Astrocyte (in vitro differentiated cells and primary cell): Measurements from ENCODE around the gene DENND4B. TPM values are rescaled to one million over a fixed set of nuclear protein-coding genes. Genes with fewer than 3 reads are reported as not detected.
A peak's percentile ranks its signal among the peaks of the same experiment; 100 is the strongest.

Experiments used
- DNase-seq: peaks from one replicate; pipeline ENCODE4 v3.0.0-alpha.2; 2010; ENCODE audit warnings: low read depth
- FAIRE-seq: peaks from 2 replicates; lab custom pipeline; 2011; peaks lifted over from hg19 to GRCh38; lab: Jason Lieb, UNC
- H2AFZ ChIP-seq: 2 replicates; pipeline ENCODE4 v1.6.0; 2012; ENCODE audit warnings: low read depth, low read length, inconsistent platforms
- H3K27ac ChIP-seq: 2 replicates; pipeline ENCODE4 v1.5.1; 2011; ENCODE audit warnings: low read depth, low read length, inconsistent platforms
- H3K27me3 ChIP-seq: 2 replicates; pipeline ENCODE4 v1.6.0; 2011; ENCODE audit warnings: low read length, inconsistent platforms; ENCODE audit not compliant: insufficient read depth
- H3K36me3 ChIP-seq: 2 replicates; pipeline ENCODE4 v1.5.1; 2011; ENCODE audit warnings: low read length, inconsistent platforms; ENCODE audit not compliant: insufficient read depth
- H3K4me1 ChIP-seq: 2 replicates; pipeline ENCODE4 v1.5.1; 2011; ENCODE audit warnings: low read length, inconsistent platforms; ENCODE audit not compliant: insufficient read depth
- H3K4me2 ChIP-seq: 2 replicates; pipeline ENCODE4 v1.6.0; 2012; ENCODE audit warnings: low read length, inconsistent platforms
- H3K4me3 ChIP-seq: 2 replicates; pipeline ENCODE4 v1.5.1; 2011; ENCODE audit warnings: low read depth, mild to moderate bottlenecking, low read length, inconsistent platforms; ENCODE audit not compliant: insufficient read depth
- H3K79me2 ChIP-seq: 2 replicates; pipeline ENCODE4 v1.6.0; 2012; ENCODE audit warnings: mild to moderate bottlenecking, low read length, inconsistent platforms; ENCODE audit not compliant: insufficient read depth
- H3K9ac ChIP-seq: 2 replicates; pipeline ENCODE4 v1.6.0; 2012; ENCODE audit warnings: mild to moderate bottlenecking, low read length, inconsistent platforms
- H3K9me3 ChIP-seq: 2 replicates; pipeline ENCODE4 v1.5.1; 2012; ENCODE audit warnings: low read depth, mild to moderate bottlenecking, low read length, inconsistent platforms; ENCODE audit not compliant: insufficient read depth
- H4K20me1 ChIP-seq: 2 replicates; pipeline ENCODE4 v1.6.0; 2012; ENCODE audit warnings: low read length, inconsistent platforms; ENCODE audit not compliant: insufficient read depth
- H3K27ac Mint-ChIP-seq: one replicate; pipeline ENCODE4 v1.8.0; 2021; ENCODE audit warnings: mild to moderate bottlenecking, mixed read lengths; ENCODE audit not compliant: unreplicated experiment
- H3K27me3 Mint-ChIP-seq: one replicate; pipeline ENCODE4 v1.8.0; 2021; ENCODE audit warnings: low read depth, mixed read lengths; ENCODE audit not compliant: unreplicated experiment
- H3K36me3 Mint-ChIP-seq: one replicate; pipeline ENCODE4 v1.8.0; 2021; ENCODE audit warnings: low read depth, mixed read lengths; ENCODE audit not compliant: unreplicated experiment
- H3K4me1 Mint-ChIP-seq: one replicate; pipeline ENCODE4 v1.8.0; 2021; ENCODE audit warnings: low read depth, mixed read lengths; ENCODE audit not compliant: unreplicated experiment
- H3K4me3 Mint-ChIP-seq: one replicate; pipeline ENCODE4 v1.8.0; 2021; ENCODE audit warnings: mild to moderate bottlenecking, moderate library complexity, mixed read lengths; ENCODE audit not compliant: unreplicated experiment
- H3K9me3 Mint-ChIP-seq: one replicate; pipeline ENCODE4 v1.8.0; 2021; ENCODE audit warnings: mild to moderate bottlenecking, mixed read lengths; ENCODE audit not compliant: unreplicated experiment
- EZH2 ChIP-seq: IDR thresholded peaks from 2 replicates; pipeline ENCODE4 v1.6.1; 2012; ENCODE audit warnings: mild to moderate bottlenecking, low read length, inconsistent platforms; ENCODE audit not compliant: insufficient read depth
- total RNA-seq: library from RNA; stranded (reverse); gene quantifications from 2 replicates; pipeline ENCODE4 v1.2.1, GENCODE V29; 2021
- TF ChIP-seq, protein P1 (sequence below): IDR thresholded peaks from 2 replicates; pipeline ENCODE4 v1.5.1; 2011; ENCODE audit warnings: low read depth, mild to moderate bottlenecking, inconsistent platforms, low read length, moderate library complexity; ENCODE audit not compliant: insufficient read depth

Gene DENND4B
- total RNA-seq, 1 donor from 2014 or later = 31.3 TPM

DNA sequence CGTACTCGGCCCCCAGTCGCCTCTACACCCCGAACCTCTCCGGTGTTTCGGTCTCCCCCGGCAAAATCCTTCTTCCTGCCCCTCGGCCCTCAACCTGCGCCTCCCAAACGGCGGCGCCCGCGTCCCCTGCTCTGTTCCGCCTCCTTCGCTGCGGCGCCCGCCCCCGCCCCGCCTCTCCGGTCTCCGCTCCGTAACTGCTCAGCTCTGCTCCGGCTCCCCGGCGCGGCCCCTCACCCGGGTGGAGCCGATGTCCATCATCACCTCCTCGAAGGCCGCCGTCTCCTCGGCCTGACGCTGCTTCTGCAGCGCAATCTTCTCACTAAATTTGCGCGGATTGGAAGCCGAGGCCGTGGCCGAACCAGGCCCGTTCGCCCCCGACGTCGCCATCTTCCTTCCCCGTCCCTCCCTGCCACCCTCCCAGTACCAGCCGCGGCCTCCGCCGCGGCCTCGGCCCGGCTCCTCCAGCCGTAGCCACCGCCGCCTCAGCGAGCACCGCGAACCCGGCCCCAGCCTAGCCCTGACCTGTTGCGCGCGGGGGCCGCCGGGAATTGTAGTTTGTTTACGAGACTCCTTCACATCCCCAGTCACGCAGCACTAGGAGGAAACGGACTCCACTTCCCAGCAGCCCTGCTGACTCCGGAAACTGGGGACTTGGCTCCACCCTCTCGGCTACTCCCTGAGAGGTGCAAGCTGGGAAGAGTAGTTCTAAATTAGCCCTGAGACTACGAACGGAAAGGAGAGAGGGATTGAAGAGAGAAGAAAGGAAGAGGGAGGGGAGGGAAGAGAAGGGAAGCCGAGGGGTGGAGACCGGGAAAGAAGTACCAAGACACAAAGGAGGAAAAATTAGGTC is 11.8 kb upstream of the DENND4B start, which contains the start of gene CRTC2:
Gene CRTC2 (minus strand): TSS at position 502 of the 850 bp plus-strand sequence. CDS start 115 bp downstream, at position 387.
- H3K79me2 ChIP-seq = peaks cover 77% of the 10 kb centered on the region
- peaks cover 54% of the 10 kb centered on the region for H4K20me1 ChIP-seq

DNA sequence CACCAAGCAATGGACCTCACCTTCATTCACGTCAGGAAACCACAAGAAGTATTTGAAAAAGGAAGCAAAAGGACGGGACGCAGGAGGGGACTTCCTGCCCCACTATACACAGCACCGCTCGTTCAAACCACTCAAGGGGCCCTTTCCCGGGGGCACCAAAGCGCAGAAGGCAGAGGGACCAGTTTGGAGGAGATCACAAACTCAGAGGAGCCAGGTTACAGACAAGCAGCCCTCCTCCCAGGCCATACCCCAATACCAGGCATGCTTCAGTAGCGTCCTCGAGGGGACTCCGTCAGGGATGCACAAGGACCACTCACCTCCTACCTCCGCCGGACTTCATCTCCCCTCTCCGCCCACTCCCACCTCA is 11.2 kb upstream of the DENND4B start:
- Mint-ChIP-seq H3K4me1 (peaks cover 37% of the 10 kb centered on the region), H3K36me3 (peaks cover 9% of the 10 kb centered on the region), H3K4me3 (peak overlapping the region; percentile 99), H3K27me3 (no peaks in the 10 kb centered on the region), H3K9me3 (no peaks in the 10 kb centered on the region), H3K27ac (peak overlapping the region; percentile 94)
- no peaks in the 10 kb centered on the region for H3K36me3 ChIP-seq
- no peaks in the 10 kb centered on the region for H3K27me3 ChIP-seq
- peaks cover 74% of the 10 kb centered on the region for H3K79me2 ChIP-seq
- H3K4me2 ChIP-seq = peak overlapping the region; percentile 97
- peaks cover 56% of the 10 kb centered on the region for H4K20me1 ChIP-seq
- H2AFZ ChIP-seq = peak overlapping the region; percentile 76
- peak; percentile 20 for DNase-seq
- peak overlapping the region; percentile 91 for H3K9ac ChIP-seq
- peaks cover 27% of the 10 kb centered on the region for H3K4me1 ChIP-seq
- peak overlapping the region; percentile 81 for H3K4me3 ChIP-seq
- no peak for FAIRE-seq
- peak overlapping the region; percentile 72 for H3K27ac ChIP-seq
- TF ChIP-seq, protein P1, sequence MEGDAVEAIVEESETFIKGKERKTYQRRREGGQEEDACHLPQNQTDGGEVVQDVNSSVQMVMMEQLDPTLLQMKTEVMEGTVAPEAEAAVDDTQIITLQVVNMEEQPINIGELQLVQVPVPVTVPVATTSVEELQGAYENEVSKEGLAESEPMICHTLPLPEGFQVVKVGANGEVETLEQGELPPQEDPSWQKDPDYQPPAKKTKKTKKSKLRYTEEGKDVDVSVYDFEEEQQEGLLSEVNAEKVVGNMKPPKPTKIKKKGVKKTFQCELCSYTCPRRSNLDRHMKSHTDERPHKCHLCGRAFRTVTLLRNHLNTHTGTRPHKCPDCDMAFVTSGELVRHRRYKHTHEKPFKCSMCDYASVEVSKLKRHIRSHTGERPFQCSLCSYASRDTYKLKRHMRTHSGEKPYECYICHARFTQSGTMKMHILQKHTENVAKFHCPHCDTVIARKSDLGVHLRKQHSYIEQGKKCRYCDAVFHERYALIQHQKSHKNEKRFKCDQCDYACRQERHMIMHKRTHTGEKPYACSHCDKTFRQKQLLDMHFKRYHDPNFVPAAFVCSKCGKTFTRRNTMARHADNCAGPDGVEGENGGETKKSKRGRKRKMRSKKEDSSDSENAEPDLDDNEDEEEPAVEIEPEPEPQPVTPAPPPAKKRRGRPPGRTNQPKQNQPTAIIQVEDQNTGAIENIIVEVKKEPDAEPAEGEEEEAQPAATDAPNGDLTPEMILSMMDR = no peak
- no peak for TF ChIP-seq EZH2
- H3K9me3 ChIP-seq = no peaks in the 10 kb centered on the region

More for the DNA sequence above, 11.8 kb upstream of the DENND4B start, which contains the start of gene CRTC2:
- Histone ChIP-seq H3K4me1 (peaks cover 31% of the 10 kb centered on the region), H3K9ac (peak within 1 kb of the TSS; percentile 91), H3K9me3 (no peaks in the 10 kb centered on the region), H3K4me2 (peak within 1 kb of the TSS; percentile 97), H3K27ac (peak within 1 kb of the TSS; percentile 72), H3K36me3 (no peaks in the 10 kb centered on the region), H3K4me3 (peak within 1 kb of the TSS; percentile 81), H3K27me3 (no peaks in the 10 kb centered on the region), H2AFZ (peak within 1 kb of the TSS; percentile 76)
- TF ChIP-seq, protein P1 = no peak
- TF ChIP-seq EZH2 = no peak
- H3K36me3 Mint-ChIP-seq = peaks cover 9% of the 10 kb centered on the region
- FAIRE-seq (peak; percentile 56), DNase-seq (peak; percentile 96)
- H3K27me3 Mint-ChIP-seq = no peaks in the 10 kb centered on the region
- H3K27ac Mint-ChIP-seq = peak within 1 kb of the TSS; percentile 94
- peak within 1 kb of the TSS; percentile 99 for H3K4me3 Mint-ChIP-seq
- no peaks in the 10 kb centered on the region for H3K9me3 Mint-ChIP-seq
- peaks cover 38% of the 10 kb centered on the region for H3K4me1 Mint-ChIP-seq
